GM21360 (cell line): Measurements from ENCODE around the gene TTC23.

Experiments
- ATAC-seq: cut with Tn5 transposase; IDR thresholded peaks from one replicate; pipeline ENCODE4 v1.9.1; 2021; ENCODE audit warnings: mild to moderate bottlenecking, moderate library complexity; ENCODE audit not compliant: unreplicated experiment

The TTC23 gene

GRCh38 chr15:99106417-99107220 is 142.8 kb downstream of the TTC23 start:
- ATAC-seq: no peak

- peak; percentile 27 for ATAC-seq
These were observed 143.7 kb downstream of the TTC23 start for GRCh38 chr15:99105514-99106341.

GRCh38 chr15:99104788-99105513 is 144.4 kb downstream of the TTC23 start, which contains the start of gene SYNM:
Gene SYNM (plus strand): TSS chr15:99105080. CDS start chr15:99105200, 120 bp downstream.
- peak; percentile 80 for ATAC-seq

GRCh38 chr15:99103279-99103678 is 146.1 kb downstream of the TTC23 start:
- ATAC-seq: no peak

- no peak for ATAC-seq
These were observed 146.8 kb downstream of the TTC23 start for GRCh38 chr15:99102332-99103235.

GRCh38 chr15:99101501-99101900 is 147.9 kb downstream of the TTC23 start:
- no peak for ATAC-seq

GRCh38 chr15:99100245-99101173 is 148.9 kb downstream of the TTC23 start:
- no peak for ATAC-seq

- ATAC-seq: no peak
These were observed 149.7 kb downstream of the TTC23 start for GRCh38 chr15:99099661-99100060.

GRCh38 chr15:99098991-99099390 is 150.4 kb downstream of the TTC23 start:
- no peak for ATAC-seq

- ATAC-seq: no peak
These were observed 151.0 kb downstream of the TTC23 start for GRCh38 chr15:99098426-99098825.

- no peak for ATAC-seq
These were observed 151.7 kb downstream of the TTC23 start for GRCh38 chr15:99097441-99098410.

- ATAC-seq: no peak
These were observed 152.4 kb downstream of the TTC23 start for GRCh38 chr15:99096894-99097426.

GRCh38 chr15:99096173-99096893 is 153.0 kb downstream of the TTC23 start:
- ATAC-seq: no peak

GRCh38 chr15:99095626-99096025 is 153.8 kb downstream of the TTC23 start:
- ATAC-seq: no peak

- ATAC-seq: no peak
These were observed 156.7 kb downstream of the TTC23 start for GRCh38 chr15:99092554-99093172.

GRCh38 chr15:99090938-99091337 is 158.4 kb downstream of the TTC23 start:
- ATAC-seq: no peak
